C1 segment of cervical spinal cord (tissue), 14 donors: ENCODE data around the gene SLC7A9.

Experiments
- DNase-seq, 14 donors: peaks; one replicate each; lab custom pipeline; 2025; lab: John Stamatoyannopoulos, UW

SLC7A9 gene

DNA sequence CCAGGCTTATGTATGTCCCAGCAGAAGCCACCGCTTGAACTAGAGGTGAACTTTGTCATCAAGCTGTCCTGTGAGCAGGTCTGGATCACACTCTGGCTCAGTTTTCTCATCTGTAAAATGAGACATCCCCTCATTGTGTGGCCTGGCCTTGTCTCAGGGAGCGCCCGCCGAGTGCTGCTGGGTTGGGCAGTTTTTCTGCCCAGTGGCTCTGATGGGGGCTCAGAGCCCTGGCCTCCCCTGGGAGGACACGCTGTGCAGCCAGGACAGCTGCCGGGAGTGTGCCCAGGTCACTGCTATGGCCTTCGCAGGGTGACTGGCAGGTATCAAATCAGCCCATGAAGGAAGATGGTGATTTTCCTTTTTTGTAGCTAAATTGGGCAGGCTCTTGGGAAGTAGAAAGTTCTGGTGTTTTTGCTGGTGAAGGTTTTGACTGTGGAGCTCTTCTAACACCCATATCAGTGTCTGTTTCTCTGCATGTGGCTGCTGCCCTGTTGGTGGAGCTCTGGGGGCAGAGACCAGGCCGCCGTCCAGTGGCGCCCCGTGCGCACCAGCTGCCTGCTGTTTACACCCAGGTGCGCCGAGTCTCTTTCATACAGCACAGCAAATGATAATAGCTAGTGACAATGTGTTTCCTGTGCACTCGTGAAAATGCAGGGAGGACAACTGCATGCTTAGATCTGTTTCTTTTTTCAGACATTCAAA lies 40.8 kb downstream of the SLC7A9 start:
- DNase-seq, result no peak

DNA sequence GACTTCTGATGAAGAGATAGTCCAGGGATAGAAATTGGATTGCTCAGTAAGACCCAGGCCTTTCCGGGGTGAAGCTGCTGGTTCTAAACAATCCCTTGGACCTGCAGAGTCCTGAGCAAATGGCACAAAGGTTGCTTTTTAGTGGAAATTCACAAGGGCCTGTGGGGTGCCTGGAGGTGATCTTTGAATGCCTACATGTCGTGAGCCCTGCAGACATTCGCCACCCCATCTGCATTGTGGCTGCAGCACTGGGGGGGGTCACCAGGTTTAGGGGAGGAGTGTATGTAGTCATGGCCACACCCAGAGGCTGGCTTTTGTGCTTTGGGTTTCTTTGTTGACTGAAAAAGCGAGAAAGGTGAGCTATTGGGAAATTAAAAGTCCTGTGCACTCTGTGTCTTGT lies 41.4 kb downstream of the SLC7A9 start:
- no peak for DNase-seq

DNA sequence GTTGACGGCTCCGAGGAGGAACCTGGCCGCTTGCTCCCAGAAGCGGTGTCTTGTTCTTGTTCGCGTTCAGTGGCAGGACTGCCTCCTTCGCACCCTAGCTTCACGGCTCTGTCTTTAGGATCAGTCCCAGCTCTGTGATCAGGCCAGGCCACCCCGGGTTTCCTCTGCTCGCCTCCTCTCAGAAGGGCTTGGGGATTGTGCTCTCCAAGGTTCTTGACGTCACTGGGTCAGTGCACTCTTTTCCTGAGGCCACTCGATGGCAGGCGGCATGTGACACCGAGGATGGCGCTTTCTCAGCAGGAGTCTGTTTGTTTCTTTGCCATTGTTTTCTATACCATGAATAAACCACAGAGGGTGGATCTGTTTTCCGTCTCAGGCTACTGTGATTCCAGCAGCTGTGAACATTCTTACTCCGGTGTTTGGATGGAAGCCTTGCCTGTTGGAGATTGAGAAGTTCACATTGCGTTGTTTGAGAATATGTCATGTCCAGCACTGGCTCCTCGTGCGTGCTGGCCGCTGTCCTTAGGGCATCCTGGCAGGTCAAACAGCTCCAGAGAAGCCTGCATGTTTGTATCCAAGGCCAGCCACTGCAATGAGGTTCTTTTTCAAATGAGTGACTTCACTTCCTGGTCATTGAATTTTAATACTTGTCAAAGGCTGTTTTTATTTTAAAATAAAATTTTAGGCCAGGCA lies 44.5 kb downstream of the SLC7A9 start:
- DNase-seq, result no peak

DNA sequence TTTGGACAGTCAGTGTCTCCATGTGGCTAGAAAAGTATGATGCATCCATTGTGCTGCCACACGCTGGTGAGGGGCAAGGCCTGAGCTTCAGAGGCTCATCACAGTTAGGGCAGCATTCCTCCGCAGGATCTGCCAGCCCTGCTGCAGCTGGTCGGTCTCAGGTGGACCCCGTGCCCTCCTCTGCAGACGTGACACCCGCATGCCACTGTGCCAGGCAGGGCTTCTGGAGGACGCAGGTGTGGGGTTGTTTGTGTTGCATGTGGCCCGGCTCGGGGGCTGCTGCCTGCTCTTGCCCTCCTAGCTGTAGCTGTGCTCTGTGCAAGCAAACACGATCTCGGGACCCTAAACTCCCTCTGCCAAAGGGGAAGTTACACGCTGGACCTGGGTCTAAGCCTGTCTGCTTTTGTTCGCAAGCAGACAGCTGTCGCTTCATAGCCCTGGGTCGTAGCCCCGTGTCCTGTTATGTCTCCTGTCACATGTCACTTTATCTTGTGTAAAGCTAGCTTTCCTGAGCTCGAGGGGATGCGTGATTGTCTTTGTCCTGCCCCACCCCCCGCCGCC lies 45.3 kb downstream of the SLC7A9 start:
- no peak for DNase-seq

DNA sequence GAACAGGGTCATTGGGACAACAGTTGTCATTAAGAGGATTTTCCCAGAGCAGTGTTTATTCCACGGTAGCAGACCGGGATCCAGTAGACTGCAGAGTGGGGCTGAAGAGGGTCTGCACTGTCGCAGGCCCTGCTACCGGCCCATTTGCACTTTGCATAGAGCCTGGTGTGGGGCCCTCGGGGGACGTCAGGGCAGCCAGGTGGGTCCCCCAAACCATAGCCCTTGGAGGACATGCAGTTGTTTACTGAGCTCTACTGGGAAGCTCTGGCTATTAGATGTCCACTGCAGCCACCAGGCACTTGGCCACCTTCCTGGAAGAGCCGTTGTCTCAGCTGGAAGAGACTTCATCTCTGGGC lies 45.8 kb downstream of the SLC7A9 start:
- DNase-seq, result no peak

DNA sequence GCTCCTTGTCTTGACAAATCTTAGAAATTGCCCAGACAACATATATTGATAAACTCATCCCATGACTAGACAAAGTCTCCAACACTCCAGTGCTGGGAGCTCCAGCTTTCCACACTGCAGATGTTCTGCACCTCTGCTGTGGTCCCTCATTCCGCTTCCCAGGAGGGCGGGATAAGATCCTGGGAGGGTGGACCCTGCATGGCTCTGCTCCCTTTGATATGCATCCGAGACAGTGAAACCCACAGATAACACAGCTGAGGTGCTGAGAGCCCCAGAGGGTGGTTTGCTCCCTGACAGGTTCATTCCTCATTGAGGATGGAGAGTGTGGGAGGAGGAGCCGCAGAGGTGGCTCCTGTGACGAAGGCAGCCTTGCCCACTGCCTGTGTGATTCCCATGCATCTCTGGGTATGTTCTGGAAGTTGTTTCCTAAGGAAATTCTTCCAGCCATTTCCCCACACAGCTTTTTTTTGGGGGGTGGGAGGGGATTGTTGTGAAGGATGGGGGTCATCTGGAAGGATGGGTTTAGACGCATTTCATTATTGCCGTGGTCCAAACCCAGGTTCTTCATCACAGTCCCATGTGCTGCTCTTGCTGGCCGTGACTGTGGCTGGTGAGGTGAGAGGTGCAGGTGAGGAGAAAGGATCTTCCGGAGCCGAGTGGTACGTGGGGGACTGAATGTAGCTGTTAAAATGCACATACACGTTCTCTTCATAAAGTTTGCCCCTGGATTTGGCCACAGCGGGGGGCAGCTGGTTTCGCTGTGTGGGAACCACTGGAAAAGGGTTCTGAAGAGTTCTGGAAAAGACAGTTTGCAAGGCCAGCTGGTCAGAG lies 46.4 kb downstream of the SLC7A9 start:
- DNase-seq, result no peak

DNA sequence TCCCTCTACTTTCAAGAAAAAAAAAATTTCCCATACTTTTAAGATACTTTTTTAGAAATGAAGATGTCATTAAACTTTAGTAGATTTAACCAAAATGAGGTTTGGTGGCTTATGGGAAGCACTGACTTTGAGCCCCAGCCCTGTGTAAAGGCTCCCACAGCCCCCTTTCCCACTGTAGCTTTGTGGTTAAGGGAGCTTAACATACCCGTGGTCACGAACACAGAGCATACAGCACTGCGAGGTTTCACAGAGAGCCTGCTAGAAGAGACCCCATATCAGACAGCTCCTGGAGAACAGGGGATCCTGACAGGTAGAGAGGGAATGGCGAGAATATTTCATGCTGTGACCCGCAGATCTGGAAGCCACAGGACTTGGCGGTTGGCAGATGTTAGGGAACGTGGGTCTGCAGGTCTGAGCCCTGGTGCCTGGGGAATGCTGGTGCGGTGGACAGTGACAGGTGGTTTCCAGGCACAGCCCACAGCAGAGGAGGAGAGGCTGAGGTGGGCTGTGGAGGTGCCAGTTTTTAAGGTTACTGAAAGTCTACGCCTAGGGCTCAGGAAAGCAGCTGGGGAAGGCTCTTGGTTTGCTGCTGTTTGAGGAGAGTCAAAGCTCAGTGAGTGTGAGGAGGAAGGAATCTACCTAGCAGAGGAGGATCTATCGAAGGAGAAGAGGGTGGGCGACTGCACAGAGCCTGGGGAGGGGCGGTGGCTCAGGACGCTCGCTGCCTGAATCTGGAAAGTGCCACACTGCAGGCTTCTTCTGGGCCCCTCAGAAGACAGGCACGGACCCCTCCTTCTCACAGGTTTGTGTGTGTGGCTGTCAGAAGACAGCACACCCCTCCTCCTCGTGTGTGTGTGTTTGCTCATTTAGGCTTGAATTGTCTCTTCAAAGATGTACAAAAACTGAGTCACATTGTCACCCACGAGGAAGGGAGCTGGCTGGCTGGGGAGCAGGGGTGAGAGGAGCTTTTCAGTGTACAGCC lies 49.9 kb downstream of the SLC7A9 start:
- no peak for DNase-seq

DNA sequence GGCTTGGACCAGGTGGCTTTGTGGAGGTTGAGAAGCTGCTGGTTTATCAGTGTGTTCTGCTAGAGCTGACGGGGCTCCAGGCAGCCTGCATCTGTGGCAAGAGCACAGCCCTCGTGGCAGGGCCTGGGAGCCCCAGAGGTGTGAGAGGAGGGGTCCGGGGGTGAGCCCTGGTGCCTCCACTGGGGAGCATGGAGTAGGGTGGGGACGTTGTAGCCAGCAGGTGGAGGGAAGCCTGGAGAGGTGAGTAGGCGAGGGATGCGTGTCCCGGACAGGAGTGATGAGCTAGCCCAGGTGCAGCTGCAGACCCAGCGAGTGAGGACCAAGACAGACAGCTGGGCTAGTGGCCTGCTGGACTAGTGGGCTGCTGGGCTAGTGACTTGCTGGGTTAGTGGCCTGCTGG lies 51.0 kb downstream of the SLC7A9 start:
- no peak for DNase-seq

DNA sequence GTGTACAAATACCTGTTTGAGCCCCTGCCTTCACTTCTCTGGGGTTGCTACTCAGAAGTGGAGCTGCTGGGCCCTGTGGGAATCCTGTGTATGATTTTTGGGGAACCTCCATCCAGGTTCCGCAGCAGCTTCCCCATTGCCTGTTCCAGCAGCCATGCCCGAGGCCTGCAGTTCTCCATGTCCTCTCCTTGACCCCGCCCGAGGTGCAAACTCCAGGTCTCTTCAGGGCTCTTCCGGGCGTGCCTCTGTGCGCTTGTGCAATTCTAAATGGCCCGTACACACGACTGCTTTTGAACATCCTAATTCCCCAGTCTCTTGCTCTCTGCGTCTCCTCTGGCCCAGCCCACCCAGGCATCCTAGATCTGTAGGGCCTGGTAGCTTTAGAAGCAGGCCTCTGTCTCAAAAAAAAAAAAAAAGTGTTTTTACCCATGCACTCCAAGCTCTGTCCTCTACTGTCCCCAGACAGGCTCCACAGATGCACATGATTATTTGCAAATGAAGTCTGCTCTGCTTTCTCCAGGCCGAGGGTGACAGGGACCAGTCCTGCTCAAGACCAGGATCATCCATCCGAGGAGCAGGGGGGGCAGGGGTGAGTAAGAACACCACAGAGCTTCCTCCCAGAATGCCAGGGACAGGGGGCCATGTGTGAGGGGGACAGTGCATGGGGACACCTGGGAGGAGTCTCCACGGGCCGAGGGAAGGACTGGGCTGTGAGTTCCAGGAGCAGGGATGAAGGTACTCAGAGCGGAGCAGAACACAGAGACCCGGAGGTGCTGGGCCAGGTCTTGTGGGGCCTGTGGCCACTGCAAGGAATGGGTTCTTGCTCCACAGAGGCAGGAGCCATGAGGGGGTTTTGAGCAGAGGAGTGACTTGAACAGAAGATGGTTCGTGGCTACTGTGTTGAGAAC lies 51.7 kb downstream of the SLC7A9 start:
- no peak for DNase-seq

DNA sequence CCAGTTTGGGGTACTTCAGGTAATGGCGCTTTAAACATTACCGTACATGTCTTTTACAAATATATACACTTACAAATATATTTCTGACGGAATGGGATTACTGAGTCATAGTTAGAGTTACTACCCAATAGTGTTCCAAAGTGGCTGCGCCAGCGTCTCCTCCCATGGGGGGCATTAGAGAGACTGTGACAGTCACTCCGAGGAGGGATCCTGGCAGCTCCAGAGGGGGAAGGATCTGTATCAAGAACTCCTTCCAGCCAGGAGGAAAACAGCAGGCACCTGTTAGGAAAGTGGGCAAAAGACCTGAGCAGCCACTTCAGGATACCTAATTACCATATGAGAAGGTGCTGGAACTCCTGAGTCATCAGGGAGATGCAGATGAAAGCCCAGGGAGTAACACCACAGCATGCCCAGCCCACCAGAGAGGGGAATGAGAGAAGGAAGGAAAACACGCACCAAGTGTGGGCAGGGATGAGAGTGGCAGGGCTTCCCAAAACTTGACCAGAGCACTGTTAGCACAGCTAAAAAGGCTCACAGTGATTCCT lies 52.9 kb downstream of the SLC7A9 start:
- DNase-seq, result no peak

DNA sequence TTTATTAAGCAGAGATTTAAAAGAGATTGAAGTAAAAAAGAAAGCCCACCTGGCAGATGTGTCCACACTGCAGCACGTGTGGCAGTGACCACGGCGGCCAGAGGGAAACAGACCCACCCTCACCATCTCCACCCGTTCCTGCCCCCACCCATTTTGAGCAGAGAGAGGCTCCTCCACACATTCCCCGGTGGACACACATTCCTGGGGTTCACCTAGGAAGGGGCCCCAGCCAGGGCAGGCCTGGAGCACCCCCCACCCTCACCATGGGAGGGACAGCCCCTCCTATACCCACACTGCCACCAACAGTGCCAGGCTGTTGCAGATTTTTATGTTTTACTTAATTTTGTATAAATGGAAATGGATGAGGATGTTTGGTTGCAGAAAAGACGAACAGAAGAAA lies 54.9 kb downstream of the SLC7A9 start:
- DNase-seq, result no peak

DNA sequence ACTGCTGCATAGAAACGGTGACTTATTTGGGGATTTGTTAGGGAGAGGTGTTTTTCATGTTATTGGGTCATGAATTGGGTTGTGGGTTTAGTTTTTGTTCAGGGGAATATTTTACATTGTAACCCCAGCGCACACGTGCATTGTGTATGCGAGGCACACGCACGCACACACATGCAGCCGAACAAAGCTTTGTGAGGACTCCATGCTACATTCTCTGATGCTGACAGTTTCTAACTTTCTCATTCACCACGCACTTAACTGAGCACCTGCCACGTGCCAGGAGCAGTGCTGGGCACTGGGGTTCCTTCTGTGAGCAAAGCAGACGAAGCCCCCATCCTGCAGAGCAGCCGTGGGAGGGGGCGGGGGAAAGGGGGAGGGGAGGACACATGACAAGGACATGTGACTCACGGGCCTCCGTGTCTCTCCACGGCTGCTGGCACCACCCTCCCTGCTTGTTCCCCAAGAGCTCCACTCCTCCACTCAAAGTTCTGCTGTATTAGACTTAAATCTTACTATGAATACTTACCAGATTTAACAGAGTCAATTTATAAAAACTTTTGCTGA lies 55.6 kb downstream of the SLC7A9 start:
- DNase-seq, result peak in 4 of 14 donors; percentile 1 to 4 (median 4)

DNA sequence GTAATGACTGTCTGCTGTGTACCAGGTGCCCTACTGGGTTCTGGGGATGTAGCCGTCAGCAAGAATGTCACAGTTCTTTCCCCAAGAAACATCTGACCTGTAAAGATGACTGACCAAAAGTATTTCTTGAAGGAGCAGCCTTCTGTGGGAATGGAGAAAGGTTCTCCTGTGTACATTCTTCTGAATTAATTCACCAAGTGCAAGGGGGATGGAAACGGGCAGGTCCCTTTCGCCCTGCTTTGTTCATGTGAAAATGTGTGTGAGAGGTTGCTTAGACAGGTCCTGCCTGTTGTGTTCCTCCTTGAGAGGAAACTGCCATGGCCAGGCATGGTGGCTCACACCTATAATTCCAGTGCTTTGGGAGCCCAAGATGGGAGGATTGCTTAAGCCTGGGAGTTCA lies 57.0 kb downstream of the SLC7A9 start:
- DNase-seq, result no peak

DNA sequence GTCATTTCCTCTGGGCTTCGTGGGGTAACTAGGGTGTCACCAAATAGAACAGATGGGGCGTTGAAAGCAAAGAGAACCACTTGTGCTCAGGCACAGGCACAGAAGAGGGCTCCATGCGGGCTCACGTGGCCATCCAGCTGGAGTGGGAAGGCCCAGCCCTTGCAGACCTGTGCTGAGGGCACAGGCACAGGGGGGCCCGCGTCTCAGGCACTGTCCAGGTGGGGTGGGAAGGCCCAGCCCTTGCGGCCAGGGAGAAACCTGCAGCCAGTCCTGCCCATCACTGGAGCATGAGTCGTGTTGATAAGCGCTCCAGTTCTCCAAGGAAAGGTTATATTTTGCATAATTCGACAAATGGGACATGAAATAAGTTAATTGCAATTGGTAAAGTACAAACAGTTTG lies 57.5 kb downstream of the SLC7A9 start:
- DNase-seq, result no peak

DNA sequence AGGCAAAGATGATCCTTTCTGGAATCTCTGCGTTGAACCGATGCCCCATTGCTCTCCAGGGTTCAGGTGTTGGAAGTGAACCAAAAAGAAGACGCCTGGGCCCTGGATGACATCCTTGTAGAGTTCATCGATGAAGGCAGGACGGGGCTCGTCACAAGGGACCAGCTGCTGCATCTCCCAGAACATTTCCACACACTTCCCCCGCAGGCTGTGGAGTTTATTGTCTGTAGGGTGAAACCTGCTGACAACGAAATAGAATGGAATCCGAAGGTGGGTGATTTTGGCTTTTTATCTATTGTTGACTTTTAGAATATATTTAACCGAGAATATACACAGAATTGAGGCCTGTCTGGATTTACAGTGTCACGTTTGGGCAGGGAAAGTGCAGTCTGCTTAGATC lies 58.4 kb downstream of the SLC7A9 start:
- no peak for DNase-seq

DNA sequence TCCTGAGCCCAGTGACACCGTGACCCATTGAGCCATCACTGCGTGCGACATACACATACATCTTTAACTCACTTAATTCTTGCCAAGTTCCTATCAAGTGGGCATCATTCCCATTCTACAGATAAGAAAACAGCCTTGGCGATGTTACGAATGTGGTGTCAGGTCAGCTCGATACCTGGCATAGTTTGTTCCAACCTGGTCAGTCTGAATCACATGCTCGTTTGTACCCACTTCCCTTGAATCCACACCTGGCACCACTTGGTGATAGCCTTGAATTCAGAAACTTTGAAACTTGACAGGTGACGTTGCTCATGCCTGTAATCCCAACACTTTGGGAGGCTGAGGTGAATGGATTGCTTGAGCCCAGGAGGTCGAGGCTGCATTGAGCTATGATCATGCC lies 59.1 kb downstream of the SLC7A9 start:
- DNase-seq, result no peak

DNA sequence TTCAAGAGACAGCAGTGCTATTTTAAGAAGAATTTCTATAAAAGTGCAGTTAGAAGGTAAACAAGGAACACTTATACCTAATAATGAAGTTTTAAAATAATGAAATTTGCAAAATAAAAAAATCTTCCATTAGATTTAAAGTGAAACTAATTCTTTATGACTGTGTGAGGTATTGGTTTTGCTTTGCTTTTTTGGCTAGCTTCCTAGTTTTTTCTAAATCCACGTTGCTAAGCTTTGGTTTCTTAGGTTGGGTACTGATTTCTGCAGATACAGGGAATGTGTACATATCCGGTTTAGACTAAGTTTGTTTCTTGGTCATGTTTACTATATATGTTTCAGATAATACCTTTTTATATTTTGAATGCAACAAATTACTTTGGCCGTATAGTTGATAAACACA lies 59.8 kb downstream of the SLC7A9 start:
- no peak for DNase-seq

DNA sequence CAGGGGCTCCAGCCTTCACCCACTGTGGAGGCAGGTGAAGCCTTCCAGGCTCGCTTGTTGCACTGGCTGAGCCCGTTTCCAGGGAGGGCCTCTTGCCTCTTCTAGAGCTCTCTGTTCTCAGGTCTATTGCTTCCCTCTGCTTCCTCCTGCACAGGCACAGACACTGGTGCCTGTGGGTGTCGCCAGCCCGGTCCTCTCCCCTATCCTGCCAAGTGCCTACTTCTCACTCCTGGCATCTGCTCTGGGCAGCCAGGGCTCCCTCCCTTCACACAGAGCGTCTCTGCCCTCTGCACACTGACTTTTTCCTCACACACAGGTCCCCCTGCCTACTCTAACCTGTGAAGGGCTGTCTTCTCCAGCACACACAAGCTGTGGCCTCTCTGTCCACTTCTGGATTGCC lies 60.3 kb downstream of the SLC7A9 start:
- DNase-seq, result no peak

DNA sequence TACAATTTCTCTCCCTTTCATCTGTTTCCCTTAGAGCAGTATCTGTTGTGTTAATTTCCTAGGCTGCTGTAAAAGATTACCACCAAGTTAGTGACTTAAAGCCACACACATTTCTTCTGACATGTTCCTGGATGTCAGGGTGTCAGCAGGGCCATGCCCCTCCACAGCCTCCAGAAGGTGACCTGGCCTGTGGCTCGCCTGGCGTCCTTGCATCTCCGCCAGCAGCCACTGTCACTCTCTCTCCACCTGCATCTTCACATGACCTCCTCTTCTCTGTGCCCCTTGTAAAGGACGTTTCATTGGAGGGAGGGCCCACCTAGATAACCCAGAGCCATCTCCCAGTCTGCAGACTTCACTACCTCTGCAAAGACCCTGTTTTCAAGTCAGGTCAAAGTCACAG lies 61.3 kb downstream of the SLC7A9 start:
- no peak for DNase-seq

DNA sequence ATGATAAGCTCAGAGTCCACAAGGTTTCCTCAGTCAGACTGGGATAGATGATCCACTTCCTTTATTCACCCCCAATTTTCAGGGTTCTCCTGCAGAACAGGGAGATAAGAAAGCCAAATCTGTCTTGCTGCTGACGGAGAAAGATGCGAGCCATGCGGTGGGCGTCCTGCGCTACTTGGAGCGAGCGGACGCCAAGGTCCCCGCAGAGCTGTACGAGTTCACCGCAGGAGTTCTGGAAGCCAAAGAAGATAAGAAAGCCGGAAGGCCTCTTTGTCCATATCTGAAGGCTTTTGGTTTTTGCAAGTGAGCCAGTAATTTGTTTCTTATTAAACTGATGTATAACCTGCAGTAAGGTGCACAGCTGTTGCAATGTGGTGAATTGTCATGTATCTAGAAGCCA lies 66.7 kb downstream of the SLC7A9 start:
- DNase-seq, result no peak
